Heart left ventricle (tissue), 16 donors: Measurements from ENCODE around the gene BMP2K. TPM values are rescaled to one million over a fixed set of nuclear protein-coding genes. Genes with fewer than 3 reads are reported as not detected.

Experiments
- ATAC-seq, 4 donors: fragments of 200-7000 bp; cut with Tn5 transposase; one replicate each; pipeline ENCODE4 v1.9.1; 2020 to 2022; ENCODE audit warnings: moderate library complexity in 4 of 4, mild to moderate bottlenecking in 3 of 4, moderate number of reproducible peaks in 1 of 4
- DNase-seq, 5 donors: peaks; one replicate each; pipeline ENCODE4 v3.0.0-alpha.2; 2020
- H3K27ac ChIP-seq, 12 donors: fragments of 200-600 bp; sonication (generic) in 4 of 12; one replicate each; pipeline versions ENCODE4 v1.5.0 to v1.8.0; 2016 to 2022; ENCODE audit warnings: mild to moderate bottlenecking in 2 of 12
- H3K27me3 ChIP-seq, 9 donors: fragments of 200-600 bp; sonication (generic) in 2 of 9; one replicate each; pipeline versions ENCODE4 v1.5.1 to v1.8.0; 2016 to 2022; ENCODE audit warnings: mild to moderate bottlenecking in 3 of 9
- H3K36me3 ChIP-seq, 9 donors: fragments of 200-600 bp; sonication (generic) in 2 of 9; one replicate each; pipeline versions ENCODE4 v1.5.0 to v1.8.0; 2018 to 2022; ENCODE audit warnings: mild to moderate bottlenecking in 2 of 9
- H3K4me1 ChIP-seq, 12 donors: fragments of 200-600 bp; sonication (generic) in 4 of 12; one replicate each; pipeline versions ENCODE4 v1.5.0 to v1.8.0; 2016 to 2022; ENCODE audit warnings: mild to moderate bottlenecking in 3 of 12
- H3K4me3 ChIP-seq, 12 donors: fragments of 200-600 bp; sonication (generic) in 4 of 12; one replicate each; pipeline versions ENCODE4 v1.5.0 to v1.8.0; 2017 to 2022; ENCODE audit warnings: mild to moderate bottlenecking in 9 of 12, moderate library complexity in 4 of 12
- H3K9me3 ChIP-seq, 12 donors: fragments of 200-600 bp; sonication (generic) in 4 of 12; one replicate each; pipeline versions ENCODE4 v1.5.0 to v1.8.0; 2016 to 2022; ENCODE audit warnings: mild to moderate bottlenecking in 1 of 12
- CTCF ChIP-seq, 12 donors: fragments of 200-600 bp; sonication (generic) in 4 of 12; IDR thresholded peaks; one replicate each; pipeline versions ENCODE4 v1.5.0 to v1.8.0; 2018 to 2022; ENCODE audit warnings: antibody characterized with exemption in 12 of 12, mild to moderate bottlenecking in 5 of 12
- POLR2A ChIP-seq, 2 donors: fragments of 450-650 bp; IDR thresholded peaks; one replicate each; pipeline ENCODE4 v1.6.1; 2017; ENCODE audit warnings: antibody characterized with exemption in 2 of 2, mild to moderate bottlenecking in 2 of 2, moderate library complexity in 2 of 2
- WGBS, 4 donors: extraction: QIAGEN DNeasy Blood & Tissue Kit in 2 of 4; methylation state at CpG; one replicate each; pipeline versions ENCODE4 v1.1.5 to v1.1.7; 2013 to 2018; 5-methylcytosine and 5-hydroxymethylcytosine counted together
- intact Hi-C, 10 donors: fragments of 100-400 bp; cut with DNase I; formaldehyde crosslinking; loops; one replicate each; pipeline versions ENCODE4 v1.11.1 to v1.14.2; 2022
- polyA plus RNA-seq, 2 donors: library from polyadenylated mRNA; stranded (reverse); fragments of 200-250 nt; gene quantifications; one replicate each; pipeline ENCODE4 v1.2.3, GENCODE V29; 2013
- total RNA-seq, 9 donors: library from RNA; depleted of rRNA in 2 of 9; stranded (reverse); fragments of >200 nt in 2 of 9; fragmentation: NEBNext Ultra II Directional in 3 of 9; extraction: Animal tissue kit (Norgen Biotek cat#: 25700) in 3 of 9; gene quantifications; one replicate each; pipeline versions ENCODE4 v1.1.0 to v1.2.4, GENCODE V29; 2016 to 2023
- donor health status: ischemic (EF 13 %, LVEDD 7.1; RV severe dilation, severe dysfunction).
- donor health status: healthy with polysubstance abuse.
- donor health status: DM: no; HTN: yes; CAD: no.
- donor health status: DM: no; HTN: no; CAD: no.
- donor health status: ischemic (EF 25% LVEDD 6.9; RV normal size, moderate dysfunction).
- donor health status: ischemic (EF 25% LVEDD 5.7; RV mildly dilated, moderate dysfunction).
- donor health status: healthy.
- donor health status: DM: yes; HTN: yes; CAD: no.
- donor health status: ischemic (EF 35%, LVEDD 5.7; RV mildly dilated, moderate dysfunction).
- donor health status: nonischemic (EF 11% LVEDD 7.7; RV severe dilation, severe dysfunction).
- donor health status: DM: yes; HTN: yes; CAD: no.
- donor health status: PGD.
- donor health status: ischemic (EF 29% LVEDD 5.4; RV normal size, mild dysfunction).
- donor health status: nonischemic (EF 23%, LVEDD 6.1; RV moderate dilation, normal function).

The BMP2K gene
- total and polyA plus RNA-seq, 11 donors, result 5.4 to 65.7 (median 21.6) TPM

GRCh38 chr4:78870056-78870455 is 93.9 kb downstream of the BMP2K start:
- intact Hi-C loops, result no loop called here
- no peak for ATAC-seq
- Histone ChIP-seq H3K27me3 (no peaks in the 10 kb centered on the region), H3K9me3 (no peaks in the 10 kb centered on the region), H3K36me3 (peaks cover 0 to 95% (median 79%) of the 10 kb centered on the region in 9 donors), H3K27ac (no peak overlapping the region), H3K4me1 (no peaks in the 10 kb centered on the region), H3K4me3 (no peak overlapping the region)
- no peak for DNase-seq
- TF ChIP-seq CTCF (IDR thresholded peaks at IDR 0.05), result no peak
- TF ChIP-seq POLR2A (IDR thresholded peaks at IDR 0.05), result no peak

- Histone ChIP-seq H3K27me3 (no peaks in the 10 kb centered on the region), H3K9me3 (no peaks in the 10 kb centered on the region), H3K4me1 (no peaks in the 10 kb centered on the region), H3K4me3 (no peak overlapping the region), H3K36me3 (peaks cover 0 to 92% (median 80%) of the 10 kb centered on the region in 9 donors), H3K27ac (no peak overlapping the region)
- ATAC-seq (no peak), DNase-seq (no peak)
- TF ChIP-seq POLR2A (IDR thresholded peaks at IDR 0.05), result no peak
- intact Hi-C loops, result no loop called here
- 92 to 95% (median 94%) methylated on average over 5 of the region's 5 CpGs for WGBS, 4 donors
Measured at GRCh38 chr4:78876568-78877320, 100.6 kb downstream of the BMP2K start.

- WGBS, 4 donors, result 98 to 100% (median 98%) methylated on average over 1 of the region's 1 CpG
Measured at GRCh38 chr4:78878031-78878430, 101.9 kb downstream of the BMP2K start.

GRCh38 chr4:78880874-78881492 is 104.8 kb downstream of the BMP2K start:
- H3K9me3 ChIP-seq, result no peaks in the 10 kb centered on the region
- TF ChIP-seq POLR2A (IDR thresholded peaks at IDR 0.05), result no peak
- no peak for TF ChIP-seq CTCF (IDR thresholded peaks at IDR 0.05)
- H3K4me3 ChIP-seq, result no peak overlapping the region
- H3K36me3 ChIP-seq, result peaks cover 0 to 70% (median 55%) of the 10 kb centered on the region in 9 donors
- H3K27me3 ChIP-seq, result no peaks in the 10 kb centered on the region
- DNase-seq (no peak), ATAC-seq (no peak)
- H3K27ac ChIP-seq, result no peak overlapping the region
- H3K4me1 ChIP-seq, result no peaks in the 10 kb centered on the region
- intact Hi-C loops, result no loop called here

More at GRCh38 chr4:78878031-78878430, 101.9 kb downstream of the BMP2K start:
- no peak overlapping the region for H3K27ac ChIP-seq
- H3K4me1 ChIP-seq, result no peaks in the 10 kb centered on the region
- no peaks in the 10 kb centered on the region for H3K27me3 ChIP-seq
- peaks cover 0 to 82% (median 68%) of the 10 kb centered on the region in 9 donors for H3K36me3 ChIP-seq
- ATAC-seq, result no peak
- no peak overlapping the region for H3K4me3 ChIP-seq
- intact Hi-C loops, result no loop called here
- H3K9me3 ChIP-seq, result no peaks in the 10 kb centered on the region
- TF ChIP-seq CTCF (IDR thresholded peaks at IDR 0.05) (no peak), POLR2A (IDR thresholded peaks at IDR 0.05) (no peak)
- DNase-seq, result no peak
